Inferior parietal cortex (tissue), 1 donor: ENCODE measurements around the gene DOHH.
"Not testable (repeated sequence)": the region's sequence is repeated elsewhere in the genome, so short reads cannot be mapped to it uniquely, and the experiment has no call there.

ENCODE experiments used
- DNase-seq: peaks from one replicate; pipeline ENCODE4 v3.0.0-alpha.2; 2016; ENCODE audit errors: extremely low spot score

DOHH gene

GRCh38 chr19:3519126-3519525 lies 18.7 kb upstream of the DOHH start:
- no peak for DNase-seq

- DNase-seq = no peak
Measured at GRCh38 chr19:3518659-3519058, 18.2 kb upstream of the DOHH start.

GRCh38 chr19:3518255-3518654 lies 17.8 kb upstream of the DOHH start:
- no peak for DNase-seq

- no peak for DNase-seq
Measured at GRCh38 chr19:3517638-3518037, 17.2 kb upstream of the DOHH start.

- DNase-seq = no peak
Measured at GRCh38 chr19:3516675-3517207, 16.3 kb upstream of the DOHH start.

GRCh38 chr19:3515891-3516422 lies 15.5 kb upstream of the DOHH start:
- no peak for DNase-seq

GRCh38 chr19:3514930-3515329 lies 14.5 kb upstream of the DOHH start:
- no peak for DNase-seq

GRCh38 chr19:3513229-3514140 lies 13.0 kb upstream of the DOHH start:
- DNase-seq = no peak

- DNase-seq = no peak
Measured at GRCh38 chr19:3512562-3513228, 12.2 kb upstream of the DOHH start.

GRCh38 chr19:3511506-3512251 lies 11.2 kb upstream of the DOHH start:
- DNase-seq = no peak

- no peak for DNase-seq
Measured at GRCh38 chr19:3510727-3511126, 10.3 kb upstream of the DOHH start.

- no peak for DNase-seq
Measured at GRCh38 chr19:3509566-3509989, 9.1 kb upstream of the DOHH start.

- DNase-seq = no peak
Measured at GRCh38 chr19:3508771-3509535, 8.5 kb upstream of the DOHH start.

- DNase-seq = not testable (repeated sequence)
Measured at GRCh38 chr19:3508121-3508661, 7.7 kb upstream of the DOHH start.

GRCh38 chr19:3507371-3508120 lies 7.1 kb upstream of the DOHH start:
- no peak for DNase-seq

- no peak for DNase-seq
Measured at GRCh38 chr19:3506384-3507340, 6.2 kb upstream of the DOHH start.

GRCh38 chr19:3505598-3506383 lies 5.3 kb upstream of the DOHH start, which contains the start of gene FZR1:
FZR1 (plus strand) TSS chr19:3506311; CDS start chr19:3522990, 16,679 bp downstream.
- peak; percentile 99 for DNase-seq

- DNase-seq = no peak
Measured at GRCh38 chr19:3504735-3505134, 4.3 kb upstream of the DOHH start.
